GM21576 (cell line): ENCODE data around the gene GOT1.
A peak's percentile ranks its signal among the peaks of the same experiment; 100 is the strongest.

Experiments used
- ATAC-seq: cut with Tn5 transposase; IDR thresholded peaks from one replicate; pipeline ENCODE4 v1.9.1; 2021; ENCODE audit warnings: mild to moderate bottlenecking, moderate library complexity; ENCODE audit not compliant: unreplicated experiment

The GOT1 gene

GRCh38 chr10:99433378-99434020, 3.1 kb upstream of the GOT1 start:
- no peak for ATAC-seq

- ATAC-seq: no peak
Observed at GRCh38 chr10:99432881-99433280, 2.5 kb upstream of the GOT1 start.

GRCh38 chr10:99432047-99432446, 1.6 kb upstream of the GOT1 start:
- ATAC-seq: no peak

- no peak for ATAC-seq
Observed at GRCh38 chr10:99431190-99431760, 851 bp upstream of the GOT1 start.

GRCh38 chr10:99430116-99430450, 341 bp downstream of the GOT1 start:
- peak; percentile 8 for ATAC-seq

- no peak for ATAC-seq
Observed at GRCh38 chr10:99429517-99430095, 818 bp downstream of the GOT1 start.

GRCh38 chr10:99427566-99428190, 2.7 kb downstream of the GOT1 start:
- no peak for ATAC-seq

GRCh38 chr10:99426689-99427088, 3.7 kb downstream of the GOT1 start:
- ATAC-seq: no peak

- ATAC-seq: no peak
Observed at GRCh38 chr10:99425204-99425603, 5.2 kb downstream of the GOT1 start.

GRCh38 chr10:99424656-99425055, 5.8 kb downstream of the GOT1 start:
- no peak for ATAC-seq

GRCh38 chr10:99422529-99423096, 7.8 kb downstream of the GOT1 start:
- no peak for ATAC-seq

- ATAC-seq: no peak
Observed at GRCh38 chr10:99421233-99421739, 9.1 kb downstream of the GOT1 start.

GRCh38 chr10:99419688-99420087, 10.7 kb downstream of the GOT1 start:
- ATAC-seq: no peak

GRCh38 chr10:99418910-99419624, 11.4 kb downstream of the GOT1 start:
- ATAC-seq: no peak

GRCh38 chr10:99412099-99412498, 18.3 kb downstream of the GOT1 start:
- ATAC-seq: no peak

GRCh38 chr10:99411546-99411945, 18.9 kb downstream of the GOT1 start:
- ATAC-seq: no peak

- no peak for ATAC-seq
Observed at GRCh38 chr10:99410876-99411275, 19.5 kb downstream of the GOT1 start.

GRCh38 chr10:99410146-99410545, 20.3 kb downstream of the GOT1 start:
- no peak for ATAC-seq

GRCh38 chr10:99406149-99406548, 24.3 kb downstream of the GOT1 start:
- ATAC-seq: no peak

GRCh38 chr10:99403674-99404073, 26.8 kb downstream of the GOT1 start:
- ATAC-seq: no peak

GRCh38 chr10:99399664-99400063, 30.8 kb downstream of the GOT1 start:
- ATAC-seq: no peak
